ENCODE measurements around the gene PMS1. TPM values are rescaled to one million over a fixed set of nuclear protein-coding genes. Genes with fewer than 3 reads are reported as not detected.

PMS1 gene
- total and polyA plus RNA-seq, 2 donors (not counting 3 experiments of a cell fraction or from before 2014, with no cell fraction given), result 6.6 to 27.8 TPM

GRCh38 chr2:189880832-189881492, 96.7 kb downstream of the PMS1 start:
- ChIA-PET POLR2A (no interaction called here), CTCF (interaction anchor here (1.4 to 2.1 kb wide), 2 partner anchors 10 to 31 kb away, joined by 3 to 4 read pairs; no protein-coding TSS in a partner anchor)
- dilution Hi-C loops (cut with MboI; ENCODE audit: extremely low pct_ligation_motif_present, low sequenced_read_pairs), result no loop called here
- H3K9me1 ChIP-seq (replicated peaks; ENCODE audit: control insufficient read depth, extremely low read depth, insufficient read depth, low read length), result no peaks in the 10 kb centered on the region
- intact Hi-C loops (cut with micrococcal nuclease), result no loop called here
- no peak overlapping the region for H3K4me2 ChIP-seq (ENCODE audit: insufficient read depth, low read length)
- H3K4me1 ChIP-seq (ENCODE audit: control insufficient read depth, extremely low read depth, insufficient read depth, low read length), result peaks cover 3% of the 10 kb centered on the region
- DNase-seq (ENCODE audit: low read depth, low spot score) (no peak), FAIRE-seq (no peak)
- no peak for TF ChIP-seq GATA2 (IDR thresholded peaks at IDR 0.05; ENCODE audit: insufficient read depth, insufficient read length, low read depth, low read length)
- TF ChIP-seq POLR2AphosphoS5 (IDR thresholded peaks at IDR 0.05; ENCODE audit: insufficient read depth, low read depth, low read length), result no peak
- TF ChIP-seq CTCF (IDR thresholded peaks at IDR 0.05; ENCODE audit: extremely low read depth in 1 of 2, insufficient read depth in 1 of 2, low read depth in 1 of 2, low read length in 2 of 2), result no peak
- TF ChIP-seq MAX (IDR thresholded peaks at IDR 0.05; ENCODE audit: insufficient read depth, insufficient read length), result no peak
- no peak for TF ChIP-seq MYC (IDR thresholded peaks at IDR 0.05; ENCODE audit: low read depth, low read length)
- no peak for TF ChIP-seq EZH2 (IDR thresholded peaks at IDR 0.05; ENCODE audit: borderline replicate concordance, low read depth, low read length, severe bottlenecking)
- TF ChIP-seq POLR2A (IDR thresholded peaks at IDR 0.05; ENCODE audit: low read depth, low read length), result no peak
- no peak for TF ChIP-seq JUN (IDR thresholded peaks at IDR 0.05; ENCODE audit: borderline replicate concordance, insufficient read depth, insufficient read length, low read depth)
- TF ChIP-seq FOS (IDR thresholded peaks at IDR 0.05; ENCODE audit: borderline replicate concordance, insufficient read depth, low read length), result no peak
- H2AFZ ChIP-seq (ENCODE audit: low read depth, low read length), result no peak overlapping the region
- no peaks in the 10 kb centered on the region for H3K36me3 ChIP-seq (ENCODE audit: control insufficient read depth in 2 of 2, extremely low read depth in 1 of 2, insufficient read depth in 2 of 2, low read length in 2 of 2)
- H3K27me3 ChIP-seq (ENCODE audit: control insufficient read depth in 2 of 2, insufficient read depth in 2 of 2, low read length in 2 of 2), result no peaks in the 10 kb centered on the region
- no peak overlapping the region for H3K27ac ChIP-seq (ENCODE audit: insufficient read depth, low read depth, low read length)
- H3K79me2 ChIP-seq (ENCODE audit: control insufficient read depth, insufficient read depth, low read length), result no peaks in the 10 kb centered on the region
- H3K4me3 ChIP-seq (replicated peaks in 1 of 3; ENCODE audit: insufficient read depth in 1 of 3, low read depth in 1 of 3, low read length in 3 of 3), result no peak overlapping the region
- no peak overlapping the region for H3K9ac ChIP-seq (replicated peaks; ENCODE audit: extremely low read depth, insufficient read depth, low read length)
- H3K9me3 ChIP-seq (replicated peaks; ENCODE audit: control insufficient read depth, insufficient read depth, low read length), result no peaks in the 10 kb centered on the region
- H4K20me1 ChIP-seq (replicated peaks; ENCODE audit: control insufficient read depth, extremely low read depth, insufficient read depth, low read length), result no peaks in the 10 kb centered on the region
- BruUV-seq (replicated peaks), result no TSS peak

Measured in endothelial cell of umbilical vein (primary cell).